H1 (cell line): Measurements from ENCODE around the gene PEAK3. TPM values are rescaled to one million over a fixed set of nuclear protein-coding genes. Genes with fewer than 3 reads are reported as not detected.

Experiments used
- MAX ChIP-seq: IDR thresholded peaks from 2 replicates; pipeline ENCODE4 v1.6.1; 2012; ENCODE audit warnings: inconsistent platforms
- polyA plus RNA-seq, 7 experiments: library from polyadenylated mRNA; depleted of rRNA in 3 of 7; stranded (reverse) in 5 of 7; unstranded in 2 of 7; fragments of >200 nt in 5 of 7; fragments of 200-250 nt in 2 of 7; gene quantifications; 1 replicate in 5 of 7; 2 replicates in 1 of 7; 4 replicates in 1 of 7; pipeline versions ENCODE4 v1.2.1 to v1.2.3, GENCODE V29; 2011 to 2013; ENCODE audit warnings: missing spikeins in 2 of 7, mixed read lengths in 2 of 7
- total RNA-seq: library from RNA; stranded (reverse); fragmentation: NEBNext Ultra II Directional; extraction: Animal tissue kit (Norgen Biotek cat#: 25700); gene quantifications from 2 replicates; pipeline ENCODE4 v1.2.1, GENCODE V29; 2021
- TF ChIP-seq, protein P1 (sequence below): fragments of 300-600 bp; sonication (generic); IDR thresholded peaks from 2 replicates; pipeline ENCODE4 v1.7.1; 2012; ENCODE audit warnings: low read length, moderate library complexity, mild to moderate bottlenecking, inconsistent platforms; ENCODE audit not compliant: insufficient replicate concordance

Gene PEAK3
- total and polyA plus RNA-seq, 2 of the 8 experiments (the other 6 are each of a cell fraction or from before 2014, with no cell fraction given) = not detected

DNA sequence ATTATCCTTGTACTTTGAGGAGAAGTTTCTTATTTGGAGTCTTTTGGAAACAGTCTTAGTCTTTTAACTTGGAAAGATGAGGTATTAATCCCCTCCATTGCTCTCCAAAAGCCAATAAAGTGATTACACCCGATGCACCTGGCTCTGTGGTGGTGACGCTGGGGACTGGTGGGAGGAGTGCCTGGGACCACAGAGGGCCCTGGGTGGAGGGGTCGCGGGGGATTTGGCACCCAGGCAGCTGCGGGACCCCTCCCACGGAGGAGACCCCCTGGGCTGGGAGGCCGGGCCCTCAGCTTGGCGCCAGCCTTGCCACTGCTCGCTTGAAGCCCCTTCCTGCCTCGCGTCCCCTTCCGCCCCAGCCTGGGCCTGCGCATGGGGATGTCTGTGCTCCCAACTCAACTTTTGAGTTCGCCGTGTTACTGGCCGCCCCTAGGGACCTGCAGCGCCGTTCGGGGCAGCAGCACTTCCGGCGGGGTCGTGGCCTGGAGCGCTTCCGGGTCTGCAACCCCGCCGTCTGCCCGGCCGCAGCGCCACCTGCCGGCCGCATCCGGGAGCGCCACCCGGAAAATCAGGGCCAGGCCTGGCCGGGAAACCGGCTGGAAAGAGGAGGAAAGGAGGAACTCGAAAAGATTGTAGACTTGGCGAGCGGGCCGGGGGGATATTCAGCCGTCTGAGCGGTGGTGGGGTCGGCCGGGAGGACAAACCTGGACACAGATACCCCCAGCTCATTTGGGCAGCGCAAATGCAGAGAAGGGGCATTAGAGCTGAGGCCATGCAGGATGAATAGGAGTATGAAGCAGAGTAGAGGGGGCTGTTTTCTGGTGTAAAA is 8.4 kb downstream of the PEAK3 start (continued):
- TF ChIP-seq, protein P1, sequence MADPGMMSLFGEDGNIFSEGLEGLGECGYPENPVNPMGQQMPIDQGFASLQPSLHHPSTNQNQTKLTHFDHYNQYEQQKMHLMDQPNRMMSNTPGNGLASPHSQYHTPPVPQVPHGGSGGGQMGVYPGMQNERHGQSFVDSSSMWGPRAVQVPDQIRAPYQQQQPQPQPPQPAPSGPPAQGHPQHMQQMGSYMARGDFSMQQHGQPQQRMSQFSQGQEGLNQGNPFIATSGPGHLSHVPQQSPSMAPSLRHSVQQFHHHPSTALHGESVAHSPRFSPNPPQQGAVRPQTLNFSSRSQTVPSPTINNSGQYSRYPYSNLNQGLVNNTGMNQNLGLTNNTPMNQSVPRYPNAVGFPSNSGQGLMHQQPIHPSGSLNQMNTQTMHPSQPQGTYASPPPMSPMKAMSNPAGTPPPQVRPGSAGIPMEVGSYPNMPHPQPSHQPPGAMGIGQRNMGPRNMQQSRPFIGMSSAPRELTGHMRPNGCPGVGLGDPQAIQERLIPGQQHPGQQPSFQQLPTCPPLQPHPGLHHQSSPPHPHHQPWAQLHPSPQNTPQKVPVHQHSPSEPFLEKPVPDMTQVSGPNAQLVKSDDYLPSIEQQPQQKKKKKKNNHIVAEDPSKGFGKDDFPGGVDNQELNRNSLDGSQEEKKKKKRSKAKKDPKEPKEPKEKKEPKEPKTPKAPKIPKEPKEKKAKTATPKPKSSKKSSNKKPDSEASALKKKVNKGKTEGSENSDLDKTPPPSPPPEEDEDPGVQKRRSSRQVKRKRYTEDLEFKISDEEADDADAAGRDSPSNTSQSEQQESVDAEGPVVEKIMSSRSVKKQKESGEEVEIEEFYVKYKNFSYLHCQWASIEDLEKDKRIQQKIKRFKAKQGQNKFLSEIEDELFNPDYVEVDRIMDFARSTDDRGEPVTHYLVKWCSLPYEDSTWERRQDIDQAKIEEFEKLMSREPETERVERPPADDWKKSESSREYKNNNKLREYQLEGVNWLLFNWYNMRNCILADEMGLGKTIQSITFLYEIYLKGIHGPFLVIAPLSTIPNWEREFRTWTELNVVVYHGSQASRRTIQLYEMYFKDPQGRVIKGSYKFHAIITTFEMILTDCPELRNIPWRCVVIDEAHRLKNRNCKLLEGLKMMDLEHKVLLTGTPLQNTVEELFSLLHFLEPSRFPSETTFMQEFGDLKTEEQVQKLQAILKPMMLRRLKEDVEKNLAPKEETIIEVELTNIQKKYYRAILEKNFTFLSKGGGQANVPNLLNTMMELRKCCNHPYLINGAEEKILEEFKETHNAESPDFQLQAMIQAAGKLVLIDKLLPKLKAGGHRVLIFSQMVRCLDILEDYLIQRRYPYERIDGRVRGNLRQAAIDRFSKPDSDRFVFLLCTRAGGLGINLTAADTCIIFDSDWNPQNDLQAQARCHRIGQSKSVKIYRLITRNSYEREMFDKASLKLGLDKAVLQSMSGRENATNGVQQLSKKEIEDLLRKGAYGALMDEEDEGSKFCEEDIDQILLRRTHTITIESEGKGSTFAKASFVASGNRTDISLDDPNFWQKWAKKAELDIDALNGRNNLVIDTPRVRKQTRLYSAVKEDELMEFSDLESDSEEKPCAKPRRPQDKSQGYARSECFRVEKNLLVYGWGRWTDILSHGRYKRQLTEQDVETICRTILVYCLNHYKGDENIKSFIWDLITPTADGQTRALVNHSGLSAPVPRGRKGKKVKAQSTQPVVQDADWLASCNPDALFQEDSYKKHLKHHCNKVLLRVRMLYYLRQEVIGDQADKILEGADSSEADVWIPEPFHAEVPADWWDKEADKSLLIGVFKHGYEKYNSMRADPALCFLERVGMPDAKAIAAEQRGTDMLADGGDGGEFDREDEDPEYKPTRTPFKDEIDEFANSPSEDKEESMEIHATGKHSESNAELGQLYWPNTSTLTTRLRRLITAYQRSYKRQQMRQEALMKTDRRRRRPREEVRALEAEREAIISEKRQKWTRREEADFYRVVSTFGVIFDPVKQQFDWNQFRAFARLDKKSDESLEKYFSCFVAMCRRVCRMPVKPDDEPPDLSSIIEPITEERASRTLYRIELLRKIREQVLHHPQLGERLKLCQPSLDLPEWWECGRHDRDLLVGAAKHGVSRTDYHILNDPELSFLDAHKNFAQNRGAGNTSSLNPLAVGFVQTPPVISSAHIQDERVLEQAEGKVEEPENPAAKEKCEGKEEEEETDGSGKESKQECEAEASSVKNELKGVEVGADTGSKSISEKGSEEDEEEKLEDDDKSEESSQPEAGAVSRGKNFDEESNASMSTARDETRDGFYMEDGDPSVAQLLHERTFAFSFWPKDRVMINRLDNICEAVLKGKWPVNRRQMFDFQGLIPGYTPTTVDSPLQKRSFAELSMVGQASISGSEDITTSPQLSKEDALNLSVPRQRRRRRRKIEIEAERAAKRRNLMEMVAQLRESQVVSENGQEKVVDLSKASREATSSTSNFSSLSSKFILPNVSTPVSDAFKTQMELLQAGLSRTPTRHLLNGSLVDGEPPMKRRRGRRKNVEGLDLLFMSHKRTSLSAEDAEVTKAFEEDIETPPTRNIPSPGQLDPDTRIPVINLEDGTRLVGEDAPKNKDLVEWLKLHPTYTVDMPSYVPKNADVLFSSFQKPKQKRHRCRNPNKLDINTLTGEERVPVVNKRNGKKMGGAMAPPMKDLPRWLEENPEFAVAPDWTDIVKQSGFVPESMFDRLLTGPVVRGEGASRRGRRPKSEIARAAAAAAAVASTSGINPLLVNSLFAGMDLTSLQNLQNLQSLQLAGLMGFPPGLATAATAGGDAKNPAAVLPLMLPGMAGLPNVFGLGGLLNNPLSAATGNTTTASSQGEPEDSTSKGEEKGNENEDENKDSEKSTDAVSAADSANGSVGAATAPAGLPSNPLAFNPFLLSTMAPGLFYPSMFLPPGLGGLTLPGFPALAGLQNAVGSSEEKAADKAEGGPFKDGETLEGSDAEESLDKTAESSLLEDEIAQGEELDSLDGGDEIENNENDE = no peak
- TF ChIP-seq MAX = peak; percentile 75
